ENCODE results near the gene ELMOD3.
"Not testable (repeated sequence)": the region's sequence is repeated elsewhere in the genome, so short reads cannot be mapped to it uniquely, and the experiment has no call there.

Gene ELMOD3

DNA sequence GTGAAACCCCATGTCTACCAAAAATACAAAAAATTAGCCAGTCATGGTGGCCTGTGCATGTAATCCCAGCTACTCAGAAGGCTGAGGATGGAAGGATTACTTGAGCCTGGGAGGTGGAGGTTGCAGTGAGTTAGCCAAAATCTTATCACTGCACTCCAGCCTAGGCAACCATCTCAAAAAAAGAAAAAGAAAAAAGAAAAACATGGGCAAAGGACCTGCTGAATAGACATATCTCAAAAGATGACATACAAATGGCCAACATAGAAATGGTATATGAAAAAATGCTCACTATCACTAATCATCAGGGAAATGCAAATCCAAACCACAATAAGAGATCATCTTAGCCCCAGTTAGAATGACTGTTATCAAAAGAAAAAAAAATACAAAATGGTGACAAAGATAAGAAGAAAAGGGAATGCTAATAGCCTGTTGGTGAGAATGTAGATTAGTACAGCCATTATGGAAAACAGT lies 25.4 kb upstream of the ELMOD3 start:
- DNase-seq (ENCODE audit: low read depth): no peak

DNA sequence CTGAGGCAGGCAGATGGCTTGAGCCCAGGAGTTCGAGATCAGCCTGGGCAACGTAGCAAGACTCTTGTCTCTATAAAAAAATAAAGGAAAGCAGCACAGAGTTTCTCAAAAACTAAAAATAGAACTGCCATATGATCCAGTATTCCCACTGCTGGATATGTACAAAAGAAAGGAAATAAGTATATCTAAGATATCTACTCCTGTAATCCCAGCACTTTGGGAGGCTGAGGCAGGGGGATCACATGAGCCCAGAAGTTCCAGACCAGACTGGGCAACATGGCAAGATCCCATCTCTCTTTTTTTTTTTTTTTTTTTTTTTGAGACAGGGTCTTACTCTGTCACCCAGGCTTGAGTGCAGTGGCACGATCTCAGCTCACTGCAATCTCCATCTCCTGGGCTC lies 24.9 kb upstream of the ELMOD3 start:
- DNase-seq (ENCODE audit: low read depth): not testable (repeated sequence)

DNA sequence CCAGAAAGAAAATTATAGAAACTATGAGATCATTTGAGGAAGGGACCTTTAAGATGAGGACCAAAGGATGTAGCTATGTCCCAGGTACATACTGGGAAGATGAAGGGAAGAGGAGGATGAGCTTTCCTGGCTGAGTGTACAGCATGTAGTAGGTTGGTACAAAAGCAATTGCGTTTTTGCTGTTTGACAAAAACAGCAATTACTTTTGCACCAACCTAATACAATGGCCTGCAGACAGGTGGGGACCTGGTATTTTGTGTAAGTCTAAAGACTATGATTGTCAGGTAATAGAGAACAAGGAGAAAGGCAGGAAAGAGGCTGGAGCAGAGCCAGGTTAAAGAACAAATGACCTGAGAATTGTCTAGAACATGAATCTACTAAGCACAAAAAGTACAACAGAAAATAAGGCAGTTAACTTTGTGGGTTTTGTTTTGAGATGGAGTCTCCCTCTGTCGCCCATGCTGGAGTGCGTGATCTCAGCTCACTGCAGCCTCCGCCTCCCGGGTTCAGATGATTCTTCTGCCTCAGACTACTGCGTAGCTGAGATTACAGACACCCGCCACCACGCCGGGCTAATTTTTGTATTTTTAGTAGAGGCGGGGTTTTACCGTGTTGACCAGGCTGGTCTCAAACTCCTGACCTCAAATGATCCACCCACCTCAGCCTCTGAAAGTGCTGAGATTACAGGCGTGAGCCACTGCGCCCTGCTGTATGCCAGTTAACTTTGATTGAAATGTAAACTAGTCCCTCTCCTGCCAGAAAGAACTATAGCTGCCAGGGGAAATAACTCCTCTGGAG lies 23.5 kb upstream of the ELMOD3 start:
- DNase-seq (ENCODE audit: low read depth): no peak

DNA sequence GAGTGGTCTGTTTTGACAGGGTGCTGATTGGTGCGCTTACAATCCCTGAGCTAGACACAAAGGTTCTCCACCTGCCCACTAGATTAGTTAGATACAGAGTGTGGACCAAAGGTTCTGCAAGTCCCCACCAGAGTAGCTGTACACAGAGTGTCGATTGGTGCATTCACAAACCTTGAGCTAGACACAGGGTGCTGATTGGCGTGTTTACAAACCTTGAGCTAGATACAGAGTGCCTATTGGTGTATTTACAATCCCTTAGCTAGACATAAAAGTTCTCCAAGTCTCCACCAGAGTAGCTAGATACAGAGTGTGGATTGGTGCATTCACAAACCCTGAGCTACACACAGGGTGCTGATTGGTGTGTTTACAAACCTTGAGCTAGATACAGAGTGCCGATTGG lies 20.7 kb upstream of the ELMOD3 start:
- not testable (repeated sequence) for DNase-seq (ENCODE audit: low read depth)

DNA sequence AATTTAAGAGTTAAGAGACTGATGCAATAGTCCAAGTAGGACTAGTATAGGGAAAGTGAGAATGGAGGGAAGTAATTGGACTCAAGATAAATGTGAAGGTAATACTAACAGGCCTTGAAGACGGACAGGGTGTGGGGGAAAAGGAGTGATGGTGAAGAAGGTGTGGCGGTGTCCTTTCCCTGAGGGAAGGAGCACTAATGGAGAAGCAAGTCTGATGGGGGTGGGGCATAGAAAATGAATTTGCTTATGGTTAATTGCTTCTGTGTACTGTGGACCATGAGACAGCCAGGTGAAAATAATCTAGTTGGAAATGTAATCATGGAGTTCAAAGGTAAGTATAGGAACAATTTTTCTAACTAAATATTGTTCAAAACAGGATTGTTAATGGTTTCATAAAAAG lies 19.6 kb upstream of the ELMOD3 start:
- no peak for DNase-seq (ENCODE audit: low read depth)

DNA sequence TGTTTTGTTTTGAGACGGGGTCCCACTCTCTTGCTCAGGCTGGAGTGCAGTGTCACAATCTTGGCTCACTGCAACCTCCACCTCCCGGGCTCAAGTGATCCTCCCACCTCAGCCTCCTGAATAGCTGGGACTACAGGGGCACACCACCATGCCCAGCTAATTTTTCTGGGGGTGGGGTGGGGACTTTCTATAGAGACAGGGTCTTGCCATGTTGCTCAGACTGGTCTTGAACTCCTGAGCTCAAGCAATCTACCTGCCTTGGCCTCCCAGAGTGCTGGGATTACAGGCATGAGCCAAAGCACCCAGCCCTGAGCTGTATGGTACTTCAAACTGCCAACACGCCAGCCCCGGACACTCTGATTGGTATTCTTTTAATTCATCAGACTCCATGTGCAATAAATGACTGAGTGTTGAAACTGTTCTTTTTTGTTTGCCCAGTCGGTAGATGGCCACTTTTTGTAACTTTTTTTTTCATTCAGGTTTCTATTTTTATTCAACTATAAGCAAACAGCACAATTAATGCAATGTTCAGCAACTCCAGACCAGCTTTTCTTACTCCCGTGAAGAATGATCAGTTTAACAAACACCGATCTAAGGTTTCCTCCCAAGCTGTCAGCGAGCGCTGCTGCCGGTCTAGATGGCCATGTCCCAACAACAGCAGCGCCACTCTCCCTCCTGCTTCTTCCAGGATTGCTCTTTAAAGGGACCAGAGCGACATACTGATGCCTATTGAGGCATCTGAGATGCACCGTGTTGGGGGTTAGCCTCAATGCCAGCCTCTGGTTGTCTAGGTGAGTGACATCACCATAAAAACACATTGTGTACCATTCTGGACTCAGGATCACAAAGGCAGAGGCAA lies 14.3 kb upstream of the ELMOD3 start:
- no peak for DNase-seq (ENCODE audit: low read depth)

DNA sequence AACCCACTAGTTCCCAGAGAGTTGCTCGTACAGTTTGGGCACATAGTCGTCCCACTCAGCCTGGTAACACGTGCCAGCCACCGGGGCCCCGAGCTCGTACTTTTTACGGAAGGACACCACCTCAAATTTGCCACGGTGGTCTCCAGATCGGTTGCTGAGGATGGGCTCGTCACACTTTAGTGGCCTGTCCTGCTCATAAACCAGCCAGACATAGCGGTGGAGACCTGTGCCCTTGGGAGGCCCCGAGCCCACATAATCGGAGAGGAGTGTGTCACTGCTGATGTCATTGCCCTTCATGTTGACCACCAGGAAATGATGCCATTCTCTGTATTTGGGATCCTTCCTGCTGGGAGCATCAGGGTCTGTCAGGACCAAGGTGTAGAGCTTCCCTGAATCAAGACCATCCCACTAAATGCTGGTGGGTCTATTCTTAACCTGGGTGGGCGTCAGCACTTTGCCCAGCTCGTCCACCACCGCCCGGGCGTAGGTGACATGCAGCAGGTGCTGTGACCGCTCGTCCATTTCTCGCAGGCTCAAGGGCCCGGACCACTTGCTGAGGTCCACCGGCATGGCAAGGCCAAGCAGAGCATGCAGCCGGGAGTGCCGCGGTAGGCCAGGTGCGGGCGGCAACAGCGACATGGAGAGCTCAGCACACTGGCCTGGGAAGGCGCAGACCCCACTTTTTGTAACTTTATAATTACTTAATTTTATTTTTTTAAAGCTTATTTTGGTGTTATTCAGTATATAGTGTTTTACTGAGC lies 13.1 kb upstream of the ELMOD3 start:
- no peak for DNase-seq (ENCODE audit: low read depth)

DNA sequence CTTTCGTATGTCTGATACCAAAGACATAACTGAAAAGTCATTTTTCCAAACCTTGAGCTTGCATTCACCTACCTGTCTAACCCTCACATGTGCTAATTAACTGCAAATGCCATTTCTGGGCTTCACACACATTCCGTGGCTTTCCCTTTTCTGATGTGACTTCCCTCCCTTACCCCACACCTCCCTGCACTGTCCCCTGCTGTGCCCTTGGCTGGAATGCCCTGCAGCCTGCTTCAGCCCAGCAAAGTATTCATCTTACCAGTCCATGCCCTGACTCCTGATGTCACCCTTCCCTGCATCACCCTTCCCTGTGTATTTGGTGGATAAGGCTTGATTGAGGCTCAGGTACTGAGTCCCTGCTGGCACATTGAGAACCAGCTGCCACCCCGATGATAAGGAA lies 12.4 kb upstream of the ELMOD3 start:
- no peak for DNase-seq (ENCODE audit: low read depth)

DNA sequence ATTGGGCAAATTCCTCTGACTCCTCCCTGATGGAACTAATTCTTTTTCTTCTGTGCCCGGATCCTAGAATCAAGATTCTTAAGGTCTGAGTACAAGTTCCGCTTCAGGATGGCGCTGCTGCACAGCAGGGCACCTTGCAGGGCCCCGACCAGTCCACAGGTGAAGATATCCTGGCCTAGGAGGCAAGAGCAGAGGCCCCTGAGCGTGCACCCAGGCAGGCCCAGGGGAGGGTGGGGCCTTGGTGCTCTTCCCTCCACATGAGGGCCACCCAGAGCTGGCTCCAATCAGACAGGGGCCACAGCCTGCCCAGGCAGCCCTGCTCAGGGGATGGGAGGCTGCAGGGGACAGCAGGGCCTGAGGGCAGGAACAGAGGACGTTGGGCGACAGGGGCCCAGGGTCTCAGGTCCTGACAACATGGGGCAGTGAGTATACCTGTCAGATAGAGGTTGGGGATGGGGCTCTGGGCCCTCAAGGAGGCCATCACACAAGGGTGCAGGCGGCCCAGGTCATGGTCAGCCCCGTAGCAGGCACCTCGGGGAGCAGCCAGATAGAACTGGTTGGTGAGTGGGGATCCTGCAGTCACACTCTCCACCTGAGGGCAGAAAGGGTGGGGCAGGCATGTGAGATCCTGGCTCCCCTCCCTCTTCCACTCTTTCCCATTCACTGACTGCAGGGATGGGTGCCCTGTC lies 11.2 kb upstream of the ELMOD3 start:
- not testable (repeated sequence) for DNase-seq (ENCODE audit: low read depth)

DNA sequence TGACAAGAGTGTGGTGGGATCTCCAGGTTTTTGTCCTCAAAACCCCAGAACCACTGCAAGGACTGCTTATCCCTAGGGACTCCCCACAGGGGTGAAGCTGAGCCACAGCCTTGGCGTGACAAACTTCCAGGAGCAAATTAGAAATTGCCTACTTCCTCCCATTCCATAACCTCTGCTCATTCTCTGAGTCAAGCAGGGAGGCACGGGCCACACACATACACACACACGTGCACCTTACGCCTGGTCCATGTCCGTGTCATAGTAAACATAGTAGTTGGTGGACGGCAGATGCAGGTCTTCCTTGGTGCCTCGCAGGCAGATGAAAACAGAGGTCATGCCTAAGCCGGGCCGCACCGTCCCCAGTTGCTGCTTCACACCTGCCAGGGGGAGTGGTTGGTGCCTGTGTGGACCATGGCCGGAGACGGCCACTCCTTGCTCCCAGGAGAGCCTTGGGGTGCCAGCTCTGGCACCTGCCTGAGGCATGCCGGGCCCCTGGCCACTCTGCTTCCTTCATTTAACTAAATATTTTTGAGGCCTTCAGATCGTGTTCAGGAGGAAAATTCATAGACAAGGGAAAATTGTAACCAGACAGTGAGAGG lies 10.1 kb upstream of the ELMOD3 start:
- DNase-seq (ENCODE audit: low read depth): no peak

DNA sequence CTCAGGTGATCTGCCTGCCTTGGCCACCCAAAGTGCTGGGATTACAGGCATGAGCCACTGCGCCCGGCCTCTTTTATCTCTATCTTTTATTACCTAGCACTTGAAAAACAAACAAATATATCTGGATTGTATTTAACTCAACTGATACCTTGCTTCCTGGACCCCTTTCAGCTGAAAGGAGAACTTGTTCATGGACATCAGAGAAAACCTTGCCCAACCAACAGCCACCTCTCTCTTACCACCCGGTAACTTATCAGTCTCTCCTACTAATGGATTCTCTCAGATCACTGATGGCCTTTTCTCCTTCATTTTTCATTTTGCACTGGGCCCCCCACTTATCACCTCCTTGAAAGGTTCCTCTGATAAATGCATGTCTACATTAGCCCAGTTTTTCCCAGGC lies 7.0 kb upstream of the ELMOD3 start:
- DNase-seq (ENCODE audit: low read depth): no peak

DNA sequence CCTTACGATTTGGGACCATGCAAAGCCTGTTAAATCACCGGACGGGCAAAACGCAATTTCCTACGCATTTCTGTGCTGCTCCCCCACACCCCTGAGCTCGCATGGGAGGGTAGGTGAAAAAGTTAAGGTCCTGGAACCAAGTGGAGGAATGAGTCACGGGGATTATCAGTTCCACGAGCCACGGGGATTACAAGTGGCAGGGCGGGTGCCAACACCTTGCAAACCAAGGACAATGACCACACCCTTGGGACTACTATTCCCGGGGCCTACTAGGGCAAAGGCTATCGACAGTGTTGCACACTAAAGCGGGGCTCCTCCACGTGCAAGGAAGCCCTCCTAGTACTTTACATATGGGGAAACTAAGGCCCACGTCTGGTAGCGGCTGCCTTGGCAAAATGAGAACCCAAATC lies 688 bp upstream of the ELMOD3 start:
- DNase-seq (ENCODE audit: low read depth): peak; percentile 5

DNA sequence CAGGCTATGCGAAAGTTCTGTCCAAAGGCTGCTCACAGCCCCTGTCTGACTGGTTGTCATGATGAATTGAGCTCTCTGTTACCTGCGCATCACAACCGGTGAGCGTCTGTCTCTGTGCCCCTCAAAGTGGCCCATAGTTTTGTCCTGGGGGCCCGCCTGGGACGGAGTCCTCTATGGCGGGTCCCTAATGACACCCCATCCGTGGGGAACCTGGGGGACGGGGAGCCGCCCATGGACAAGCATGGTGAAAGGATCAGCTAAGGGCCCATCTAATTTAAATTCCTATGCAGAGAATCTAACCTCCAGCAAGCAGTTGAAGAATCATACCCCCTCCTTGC lies 473 bp downstream of the ELMOD3 start:
- DNase-seq (ENCODE audit: low read depth): no peak

DNA sequence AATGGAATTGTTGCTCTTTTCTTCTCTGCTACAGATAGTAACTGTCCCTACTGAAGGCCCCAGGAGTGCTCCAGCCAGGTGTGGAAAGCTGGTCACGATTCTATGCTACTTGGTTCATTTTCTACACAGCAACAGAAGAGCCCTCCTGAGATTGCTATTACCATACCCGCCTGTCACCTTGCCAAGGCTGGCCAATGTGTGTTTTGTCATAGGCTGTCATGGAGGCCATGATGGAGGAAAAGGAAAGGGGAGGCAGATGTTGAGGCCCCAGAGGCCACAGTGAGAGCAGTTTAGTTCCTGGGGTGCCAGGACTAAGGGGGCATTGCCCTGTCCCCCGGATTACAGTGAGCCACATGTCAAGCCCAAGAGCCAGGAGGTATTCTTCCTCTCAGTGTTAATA lies 952 bp downstream of the ELMOD3 start:
- DNase-seq (ENCODE audit: low read depth): no peak

DNA sequence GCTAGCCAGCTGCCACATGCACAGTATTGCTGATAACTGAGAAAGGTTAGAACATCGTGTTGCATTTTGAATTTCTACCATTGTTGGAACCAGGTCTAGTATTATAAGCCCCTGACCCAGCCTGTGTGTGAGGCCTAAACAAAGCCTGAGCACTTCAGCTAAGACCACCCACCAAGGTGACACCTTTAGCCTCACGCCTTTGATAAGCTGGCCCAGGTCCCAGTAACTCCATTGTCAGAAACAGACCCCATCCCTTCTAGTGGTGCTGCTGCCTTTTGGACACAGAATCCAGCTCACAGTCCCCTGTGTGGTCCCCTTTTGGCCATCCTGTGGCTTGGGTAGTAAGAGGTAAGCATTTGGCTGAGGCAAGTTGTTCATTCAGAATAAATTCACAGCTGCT lies 1.6 kb downstream of the ELMOD3 start:
- no peak for DNase-seq (ENCODE audit: low read depth)

DNA sequence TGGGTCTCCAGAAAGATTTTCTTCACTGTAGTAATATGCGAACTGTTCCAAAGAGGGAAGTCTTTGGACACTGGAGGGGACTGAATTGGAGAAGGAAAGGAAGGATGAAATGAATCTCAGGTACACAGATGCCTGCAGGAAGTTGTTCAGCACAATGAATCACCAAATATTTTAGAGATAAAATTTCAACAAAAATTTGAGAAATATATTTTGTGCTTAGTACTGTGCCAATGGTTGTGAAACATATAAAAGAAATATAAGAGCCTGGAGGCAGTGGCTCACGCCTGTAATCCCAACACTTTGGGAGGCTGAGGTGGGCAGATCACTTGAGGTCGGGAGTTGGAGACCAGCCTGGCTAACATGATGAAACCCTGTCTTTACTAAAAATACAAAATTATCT lies 3.2 kb downstream of the ELMOD3 start:
- no peak for DNase-seq (ENCODE audit: low read depth)

DNA sequence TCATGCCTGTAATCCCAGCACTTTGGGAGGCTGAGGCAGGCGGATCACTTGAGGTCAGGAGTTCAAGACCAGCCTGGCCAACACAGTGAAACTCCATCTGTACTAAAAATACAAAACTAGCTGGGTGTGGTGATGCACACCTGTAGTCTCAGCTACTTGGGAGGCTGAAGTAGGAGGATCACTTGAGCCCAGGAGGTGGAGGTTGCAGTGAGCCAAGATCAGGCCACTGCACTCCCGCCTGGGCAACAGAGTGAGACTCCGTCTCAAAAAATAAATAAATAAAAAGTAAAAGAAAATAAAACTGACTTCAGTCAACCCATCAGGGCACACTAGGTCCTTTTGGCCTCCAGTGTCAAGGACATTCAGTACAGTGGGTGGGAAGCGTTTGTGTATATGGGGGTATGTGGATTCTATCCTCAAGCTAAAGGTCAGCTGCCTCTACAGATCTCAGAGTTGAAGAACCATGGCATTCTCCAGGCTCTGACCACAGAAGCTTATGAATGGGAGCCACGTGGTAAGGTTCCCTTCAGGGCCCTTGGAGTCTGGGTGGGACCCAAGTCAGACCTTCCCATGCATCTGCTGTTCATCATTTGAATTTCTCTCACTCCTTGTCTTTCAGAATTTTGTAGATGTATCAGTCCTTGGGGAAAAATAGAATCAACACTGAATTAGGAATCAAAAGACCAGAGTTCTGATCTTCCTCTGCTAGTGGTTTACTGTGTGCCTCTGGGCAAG lies 8.3 kb downstream of the ELMOD3 start:
- DNase-seq (ENCODE audit: low read depth): not testable (repeated sequence)

DNA sequence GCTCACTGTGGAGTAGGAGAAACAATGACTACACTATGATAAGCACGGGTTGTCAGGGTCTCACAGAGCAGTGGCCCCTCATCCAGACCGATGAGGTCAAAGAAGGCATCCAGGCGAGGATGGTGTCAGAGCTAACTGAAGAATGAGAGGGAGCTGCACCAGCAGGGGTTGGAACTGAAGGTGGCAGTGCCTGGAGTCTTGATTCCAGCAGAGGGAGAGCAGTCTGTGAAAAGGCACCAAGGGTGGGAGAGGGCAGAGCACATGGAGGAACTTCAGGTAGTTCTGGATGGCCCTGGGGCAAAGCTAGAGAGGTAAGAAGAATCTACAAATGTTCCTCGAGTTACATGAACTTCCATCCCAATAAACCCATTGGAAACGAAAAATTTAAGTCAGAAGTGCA lies 12.6 kb downstream of the ELMOD3 start:
- no peak for DNase-seq (ENCODE audit: low read depth)

DNA sequence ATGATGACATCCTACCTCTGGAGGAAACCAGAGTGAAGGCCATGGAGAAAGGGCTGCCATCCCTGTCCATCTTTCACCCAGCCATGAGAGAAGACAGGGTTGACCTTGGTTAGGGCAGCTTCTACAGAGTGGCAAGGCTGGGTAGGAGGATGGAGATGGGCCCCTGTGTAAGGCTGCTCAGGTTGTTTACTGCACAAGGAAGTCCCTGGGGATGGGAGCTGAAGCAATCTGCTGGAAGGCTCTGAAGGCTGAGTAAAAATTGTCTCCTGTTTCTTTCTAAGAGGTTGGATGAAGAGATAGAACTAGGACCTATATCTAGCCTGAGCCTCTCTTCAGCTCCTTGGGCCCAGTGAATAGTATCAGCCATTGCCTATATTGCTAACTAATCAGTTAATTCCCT lies 14.4 kb downstream of the ELMOD3 start:
- DNase-seq (ENCODE audit: low read depth): no peak

DNA sequence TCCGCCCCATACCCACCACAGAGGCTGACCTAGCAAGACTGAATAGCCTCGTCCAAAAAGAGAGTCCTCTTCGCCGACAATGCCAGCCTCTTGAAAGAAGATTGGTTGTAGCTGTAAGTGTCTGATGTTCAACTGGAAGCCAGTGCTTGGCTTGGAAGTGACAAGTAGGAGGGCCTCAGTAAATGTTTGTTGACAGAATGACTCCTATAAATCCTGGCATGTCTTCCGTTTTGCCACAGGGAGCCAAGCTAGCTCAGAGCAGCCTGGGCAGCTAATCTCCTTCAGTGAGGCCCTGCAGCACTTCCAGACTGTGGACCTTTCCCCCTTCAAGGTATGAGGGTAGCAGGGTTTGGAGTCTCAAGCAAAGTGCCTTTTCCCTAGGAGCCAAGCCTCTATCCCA lies 14.9 kb downstream of the ELMOD3 start:
- DNase-seq (ENCODE audit: low read depth): no peak

DNA sequence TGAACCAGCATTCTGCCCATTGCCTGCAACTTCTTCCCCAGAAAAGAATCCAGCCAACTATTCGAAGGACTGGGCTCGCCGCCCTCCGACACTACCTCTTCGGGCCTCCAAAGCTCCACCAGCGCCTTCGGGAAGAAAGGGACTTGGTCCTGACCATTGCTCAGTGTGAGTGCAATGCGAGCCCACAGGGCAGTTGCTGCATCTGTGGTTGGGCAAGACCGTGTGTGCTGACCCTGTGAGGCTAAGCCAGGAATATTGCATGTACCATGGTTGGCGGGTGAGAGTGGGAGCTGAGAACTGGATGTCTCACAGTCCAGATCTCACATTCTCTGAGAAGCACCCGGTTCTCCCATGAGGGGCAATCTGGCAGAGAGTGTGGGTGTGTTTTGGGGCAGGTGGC lies 16.5 kb downstream of the ELMOD3 start:
- DNase-seq (ENCODE audit: low read depth): no peak
